CD14-positive monocyte (primary cell): ENCODE results near the gene ATXN1. TPM values are rescaled to one million over a fixed set of nuclear protein-coding genes. Genes with fewer than 3 reads are reported as not detected.

Source experiments
- DNase-seq, 3 donors: peaks; one replicate each; pipeline ENCODE4 v3.0.0-alpha.2; 2011 to 2022
- H2AFZ ChIP-seq: 2 replicates; pipeline ENCODE4 v1.6.0; 2012; ENCODE audit warnings: mild to moderate bottlenecking, low read depth, low read length, inconsistent platforms; ENCODE audit not compliant: insufficient read depth, poor library complexity, severe bottlenecking
- H3K27ac ChIP-seq, 2 donors: 1 replicate in 1 of 2; 2 replicates in 1 of 2; pipeline ENCODE4 v1.5.1; 2012 to 2013; ENCODE audit warnings: low read length in 2 of 2, control low read depth in 1 of 2, inconsistent platforms in 1 of 2, low read depth in 1 of 2, mild to moderate bottlenecking in 1 of 2
- H3K27me3 ChIP-seq, 2 donors: one replicate each; pipeline versions ENCODE4 v1.6.0 to v1.6.1; 2011 to 2013; ENCODE audit warnings: low read length in 2 of 2; ENCODE audit not compliant: control insufficient read depth in 2 of 2, insufficient read depth in 2 of 2
- H3K36me3 ChIP-seq, 2 donors: replicated peaks in 1 of 2; 1 replicate in 1 of 2; 2 replicates in 1 of 2; pipeline versions ENCODE4 v1.5.1 to v1.6.1; 2012 to 2013; ENCODE audit warnings: low read length in 2 of 2, control low read depth in 1 of 2, inconsistent platforms in 1 of 2, mild to moderate bottlenecking in 1 of 2; ENCODE audit not compliant: insufficient read depth in 2 of 2, control insufficient read depth in 1 of 2
- H3K4me1 ChIP-seq, 2 donors: 1 replicate in 1 of 2; 2 replicates in 1 of 2; pipeline versions ENCODE4 v1.5.1 to v1.6.1; 2012 to 2013; ENCODE audit warnings: low read length in 2 of 2, control low read depth in 1 of 2, inconsistent platforms in 1 of 2, mild to moderate bottlenecking in 1 of 2, moderate library complexity in 1 of 2; ENCODE audit not compliant: insufficient read depth in 2 of 2, control insufficient read depth in 1 of 2
- H3K4me2 ChIP-seq: replicated peaks from 2 replicates; pipeline ENCODE3; 2012; ENCODE audit warnings: low read length, moderate library complexity, mild to moderate bottlenecking; ENCODE audit not compliant: poor library complexity, severe bottlenecking; ENCODE audit errors: extremely low read depth
- H3K4me3 ChIP-seq, 3 experiments: fragments of 200-600 bp in 1 of 3; sonication (generic) in 1 of 3; replicated peaks in 1 of 3; 1 replicate in 2 of 3; 2 replicates in 1 of 3; pipeline ENCODE4 v1.5.1; 2011 to 2013; ENCODE audit warnings: low read length in 3 of 3, mild to moderate bottlenecking in 3 of 3, control low read depth in 2 of 3, low read depth in 2 of 3, inconsistent platforms in 1 of 3, moderate library complexity in 1 of 3
- H3K79me2 ChIP-seq: 2 replicates; pipeline ENCODE4 v1.6.0; 2012; ENCODE audit warnings: mild to moderate bottlenecking, control low read depth, inconsistent platforms, low read length, moderate library complexity; ENCODE audit not compliant: insufficient read depth
- H3K9ac ChIP-seq: 2 replicates; pipeline ENCODE4 v1.6.0; 2017; ENCODE audit warnings: low read length, mild to moderate bottlenecking; ENCODE audit not compliant: insufficient read depth, poor library complexity, severe bottlenecking
- H3K9me3 ChIP-seq, 2 donors: replicated peaks in 1 of 2; 1 replicate in 1 of 2; 2 replicates in 1 of 2; pipeline versions ENCODE4 v1.5.1 to v1.6.1; 2012 to 2013; ENCODE audit warnings: low read length in 2 of 2, control low read depth in 1 of 2; ENCODE audit not compliant: control insufficient read depth in 1 of 2, insufficient read depth in 1 of 2
- H4K20me1 ChIP-seq: 2 replicates; pipeline ENCODE4 v1.6.0; 2012; ENCODE audit warnings: mild to moderate bottlenecking, low read length, control low read depth, moderate library complexity; ENCODE audit not compliant: insufficient read depth
- H3K27ac Mint-ChIP-seq, 7 donors: one replicate each; pipeline ENCODE4 v1.8.0; 2020; ENCODE audit warnings: mild to moderate bottlenecking in 7 of 7, mixed read lengths in 7 of 7, moderate library complexity in 6 of 7, inconsistent platforms in 2 of 7
- H3K27me3 Mint-ChIP-seq, 3 donors: one replicate each; pipeline ENCODE4 v1.8.0; 2021 to 2022; ENCODE audit warnings: low read depth in 3 of 3, mild to moderate bottlenecking in 3 of 3, mixed read lengths in 3 of 3, moderate library complexity in 3 of 3, inconsistent platforms in 1 of 3
- H3K36me3 Mint-ChIP-seq, 2 donors: one replicate each; pipeline ENCODE4 v1.8.0; 2020; ENCODE audit warnings: mixed read lengths in 2 of 2, inconsistent platforms in 1 of 2, mild to moderate bottlenecking in 1 of 2
- H3K4me1 Mint-ChIP-seq: one replicate; pipeline ENCODE4 v1.8.0; 2020; ENCODE audit warnings: mild to moderate bottlenecking, mixed read lengths
- H3K4me3 Mint-ChIP-seq, 2 donors: one replicate each; pipeline ENCODE4 v1.8.0; 2020; ENCODE audit warnings: mild to moderate bottlenecking in 2 of 2, mixed read lengths in 2 of 2, moderate library complexity in 1 of 2
- H3K9me3 Mint-ChIP-seq, 7 donors: one replicate each; pipeline ENCODE4 v1.8.0; 2020 to 2022; ENCODE audit warnings: mixed read lengths in 7 of 7, mild to moderate bottlenecking in 6 of 7, moderate library complexity in 6 of 7, inconsistent platforms in 2 of 7
- CTCF ChIP-seq: fragments of 200-600 bp; IDR thresholded peaks from one replicate; pipeline ENCODE4 v1.8.0; 2022; ENCODE audit warnings: antibody characterized with exemption, mild to moderate bottlenecking
- WGBS: methylation state at CpG from one replicate; pipeline ENCODE4 v1.1.5; 2013; ENCODE audit warnings: missing lambda C conversion rate; ENCODE audit not compliant: insufficient coverage; 5-methylcytosine and 5-hydroxymethylcytosine counted together
- intact Hi-C, 2 donors: fragments of 100-400 bp; cut with micrococcal nuclease; formaldehyde crosslinking; loops; one replicate each; pipeline versions ENCODE4 v1.15.0 to v1.15.1; 2023
- polyA plus RNA-seq, 3 donors: library from polyadenylated mRNA; depleted of rRNA in 1 of 3; unstranded in 2 of 3; stranded (reverse) in 1 of 3; fragments of 300-500 nt in 2 of 3; fragments of >200 nt in 1 of 3; fragmentation: Illumina TruSeq in 2 of 3; gene quantifications; 1 replicate in 2 of 3; 2 replicates in 1 of 3; pipeline ENCODE4 v1.2.3, GENCODE V29; 2012 to 2021

The ATXN1 gene
- polyA plus RNA-seq, 3 donors = 8.8 to 19.1 (median 10.9) TPM

- peaks cover 41% of the 10 kb centered on the region for H3K4me1 Mint-ChIP-seq
Observed at GRCh38 chr6:16512544-16513290, 248.5 kb downstream of the ATXN1 start.

More at GRCh38 chr6:16512544-16513290, 248.5 kb downstream of the ATXN1 start:
- Histone ChIP-seq H2AFZ (no peak overlapping the region), H3K4me2 (no peak overlapping the region), H3K79me2 (no peaks in the 10 kb centered on the region), H3K27ac (peak overlapping the region in 1 of 2 donors; percentile 37), H3K36me3 (peaks cover 0 to 17% of the 10 kb centered on the region in 2 donors), H3K4me3 (no peak overlapping the region), H3K9ac (peak overlapping the region; percentile 4), H3K9me3 (no peaks in the 10 kb centered on the region), H3K4me1 (peaks cover 29 to 33% of the 10 kb centered on the region in 2 donors), H4K20me1 (peaks cover 52% of the 10 kb centered on the region), H3K27me3 (no peaks in the 10 kb centered on the region)
- intact Hi-C loops = loop anchor here in 1 of 2 donors (5.0 kb wide), 1 partner anchor 255 kb away; no protein-coding TSS in a partner anchor
- Mint-ChIP-seq H3K9me3 (no peaks in the 10 kb centered on the region), H3K36me3 (peaks cover 17 to 30% of the 10 kb centered on the region in 2 donors), H3K4me3 (no peak overlapping the region), H3K27me3 (peaks cover 0 to 2% (median 2%) of the 10 kb centered on the region in 3 donors), H3K27ac (peak overlapping the region in 6 of 7 donors; percentile 4 to 86 (median 26))
- WGBS = no CpG with 5 or more reads among the region's 6 CpGs
- TF ChIP-seq CTCF = no peak
- DNase-seq = no peak
